Middle frontal gyrus (tissue), 1 donor: Measurements from ENCODE around the gene DNAJA1.

Experiments used
- DNase-seq: peaks from one replicate; pipeline ENCODE4 v3.0.0-alpha.2; 2015; ENCODE audit warnings: low spot score; ENCODE audit errors: extremely low spot score

The DNAJA1 gene

GRCh38 chr9:33025572-33026342 is 684 bp downstream of the DNAJA1 start:
- DNase-seq: no peak

- DNase-seq: no peak
Observed at GRCh38 chr9:33029231-33029786, 4.2 kb downstream of the DNAJA1 start.

DNA sequence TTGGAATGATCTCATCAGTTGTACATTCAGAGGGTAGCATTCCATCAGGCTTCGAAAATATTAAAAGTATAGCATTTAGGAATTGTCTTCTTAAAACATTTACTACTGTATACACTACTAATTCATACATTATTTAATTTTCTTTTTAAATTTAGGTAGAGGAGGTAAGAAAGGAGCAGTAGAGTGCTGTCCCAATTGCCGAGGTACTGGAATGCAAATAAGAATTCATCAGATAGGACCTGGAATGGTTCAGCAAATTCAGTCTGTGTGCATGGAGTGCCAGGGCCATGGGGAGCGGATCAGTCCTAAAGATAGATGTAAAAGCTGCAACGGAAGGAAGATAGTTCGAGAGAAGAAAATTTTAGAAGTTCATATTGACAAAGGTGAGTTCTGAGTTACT is 5.2 kb downstream of the DNAJA1 start:
- DNase-seq: no peak

- DNase-seq: no peak
Observed at GRCh38 chr9:33032292-33032691, 7.2 kb downstream of the DNAJA1 start.

- DNase-seq: no peak
Observed at GRCh38 chr9:33032865-33033264, 7.8 kb downstream of the DNAJA1 start.

GRCh38 chr9:33040792-33041431 is 15.8 kb downstream of the DNAJA1 start:
- DNase-seq: no peak

DNA sequence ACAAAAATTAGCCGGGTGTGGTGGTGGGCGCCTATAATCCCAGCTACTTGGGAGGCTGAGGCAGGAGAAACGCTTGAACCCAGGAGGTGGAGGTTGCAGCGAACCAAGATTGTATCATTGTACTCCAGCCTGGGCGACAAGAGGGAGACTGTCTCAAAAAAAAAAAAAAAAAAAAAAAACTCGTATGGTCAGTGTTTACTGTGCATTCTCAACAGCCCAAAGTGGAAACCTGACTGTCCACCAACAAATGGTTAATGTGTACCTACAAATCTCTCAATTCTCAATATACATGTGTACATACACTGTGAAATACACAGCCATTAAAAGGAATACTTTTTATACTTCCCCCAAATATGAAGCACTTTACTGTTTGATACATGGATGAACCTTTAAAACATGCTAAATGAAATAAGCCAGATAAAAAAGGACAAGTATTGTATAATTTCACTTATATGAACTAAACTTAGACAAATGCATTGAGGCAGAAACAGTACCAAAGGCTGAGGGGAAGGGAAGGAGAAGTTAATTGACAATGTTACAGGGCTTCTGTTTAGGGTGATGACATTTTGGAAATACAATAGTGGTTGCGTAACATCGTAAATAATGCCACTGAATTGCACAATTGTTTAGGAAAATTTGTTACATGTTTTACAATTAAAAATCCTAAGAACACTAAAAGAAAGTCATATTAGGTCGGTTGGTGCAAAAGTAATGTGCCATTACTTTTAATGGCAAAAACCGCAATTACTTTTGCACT is 16.5 kb downstream of the DNAJA1 start:
- no peak for DNase-seq

DNA sequence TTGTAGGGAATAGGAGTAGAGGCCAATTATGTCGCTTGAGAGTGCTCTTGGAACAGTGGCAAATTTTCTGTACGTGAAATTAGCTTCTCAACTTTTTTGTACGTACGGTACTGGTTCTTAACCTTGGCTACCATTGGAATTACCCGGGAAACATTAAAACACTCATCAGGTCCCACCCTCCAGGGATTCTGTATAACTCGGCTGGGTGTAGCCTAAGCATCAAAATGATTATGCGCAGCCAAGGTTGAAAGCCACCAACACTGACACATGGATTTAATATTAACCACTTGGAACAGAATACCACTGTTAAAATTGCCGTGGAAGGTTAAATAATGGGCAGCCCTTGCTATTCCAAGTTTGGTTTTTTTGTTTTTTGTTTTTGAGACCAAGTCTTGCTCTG is 17.4 kb downstream of the DNAJA1 start:
- DNase-seq: no peak

GRCh38 chr9:33043671-33044070 is 18.6 kb downstream of the DNAJA1 start:
- DNase-seq: no peak

- peak; percentile 68 for DNase-seq
Observed at GRCh38 chr9:33044162-33044673, 19.1 kb downstream of the DNAJA1 start.

GRCh38 chr9:33044677-33045282 is 19.7 kb downstream of the DNAJA1 start:
- no peak for DNase-seq

DNA sequence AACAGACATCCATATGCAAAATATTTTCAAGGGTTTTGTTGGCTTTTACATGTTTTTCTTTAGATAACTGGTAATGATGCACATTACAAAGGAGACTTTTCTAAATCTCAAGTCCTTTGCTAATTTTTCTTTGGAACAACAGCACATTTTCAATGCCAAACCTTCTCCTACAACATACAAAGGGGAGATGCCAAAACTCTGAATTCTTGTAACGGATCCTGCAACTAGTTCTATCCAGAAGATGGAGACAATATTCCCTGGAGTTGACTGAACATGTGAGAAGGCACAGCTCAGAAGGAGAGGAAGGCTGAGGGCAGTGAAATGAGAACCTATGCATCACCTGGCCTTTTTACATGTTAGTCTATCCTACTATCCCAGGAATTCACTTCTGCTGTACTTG is 21.0 kb downstream of the DNAJA1 start:
- no peak for DNase-seq

- no peak for DNase-seq
Observed at GRCh38 chr9:33048054-33048465, 23.0 kb downstream of the DNAJA1 start.

DNA sequence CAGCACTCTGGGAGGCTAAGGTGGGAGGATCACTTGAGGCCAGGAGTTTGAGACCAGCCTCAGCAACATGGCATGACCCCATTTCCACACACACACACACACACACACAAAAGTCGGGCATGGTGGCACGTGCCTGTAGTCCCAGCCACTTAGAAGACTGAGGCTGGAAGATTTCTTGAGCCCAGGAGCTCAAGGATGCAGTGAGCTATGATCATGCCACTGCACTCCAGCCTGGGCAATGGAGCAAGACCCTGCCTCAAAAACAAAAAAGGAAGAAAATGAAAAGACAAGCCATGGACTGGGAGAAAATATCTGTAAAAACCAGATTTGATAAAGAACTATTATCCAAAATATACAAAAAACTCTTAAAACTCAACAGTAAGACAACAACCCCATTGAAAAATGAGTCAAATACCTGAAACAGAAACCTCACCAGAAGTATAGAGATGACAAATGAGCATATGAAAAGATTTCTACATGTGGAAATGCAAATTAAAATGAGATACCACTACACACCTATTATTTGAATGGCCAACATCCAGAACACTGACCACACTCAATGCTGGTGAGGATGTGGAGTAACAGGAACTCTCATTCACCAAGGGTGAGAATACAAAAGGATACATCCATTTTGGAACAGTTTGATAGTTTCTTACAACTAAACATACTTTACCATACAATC is 24.7 kb downstream of the DNAJA1 start:
- no peak for DNase-seq

DNA sequence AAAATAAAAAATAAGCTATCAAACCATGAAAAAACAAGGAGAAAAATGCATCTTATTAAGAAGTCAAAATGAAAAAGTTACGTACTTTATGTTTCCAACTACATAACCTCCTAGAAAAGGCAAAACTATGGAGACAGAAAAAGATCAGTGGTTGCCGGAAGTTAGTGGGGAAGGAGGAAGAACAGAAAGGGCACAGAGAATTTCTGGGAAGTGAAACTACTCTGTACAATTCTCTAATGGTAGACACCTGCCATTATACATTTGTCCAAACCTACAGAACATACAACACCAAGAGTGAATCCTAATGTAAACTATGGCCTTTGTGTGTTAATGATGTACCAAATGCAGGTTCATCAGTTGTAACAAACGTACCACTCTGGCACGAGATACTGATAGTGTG is 26.1 kb downstream of the DNAJA1 start:
- no peak for DNase-seq

DNA sequence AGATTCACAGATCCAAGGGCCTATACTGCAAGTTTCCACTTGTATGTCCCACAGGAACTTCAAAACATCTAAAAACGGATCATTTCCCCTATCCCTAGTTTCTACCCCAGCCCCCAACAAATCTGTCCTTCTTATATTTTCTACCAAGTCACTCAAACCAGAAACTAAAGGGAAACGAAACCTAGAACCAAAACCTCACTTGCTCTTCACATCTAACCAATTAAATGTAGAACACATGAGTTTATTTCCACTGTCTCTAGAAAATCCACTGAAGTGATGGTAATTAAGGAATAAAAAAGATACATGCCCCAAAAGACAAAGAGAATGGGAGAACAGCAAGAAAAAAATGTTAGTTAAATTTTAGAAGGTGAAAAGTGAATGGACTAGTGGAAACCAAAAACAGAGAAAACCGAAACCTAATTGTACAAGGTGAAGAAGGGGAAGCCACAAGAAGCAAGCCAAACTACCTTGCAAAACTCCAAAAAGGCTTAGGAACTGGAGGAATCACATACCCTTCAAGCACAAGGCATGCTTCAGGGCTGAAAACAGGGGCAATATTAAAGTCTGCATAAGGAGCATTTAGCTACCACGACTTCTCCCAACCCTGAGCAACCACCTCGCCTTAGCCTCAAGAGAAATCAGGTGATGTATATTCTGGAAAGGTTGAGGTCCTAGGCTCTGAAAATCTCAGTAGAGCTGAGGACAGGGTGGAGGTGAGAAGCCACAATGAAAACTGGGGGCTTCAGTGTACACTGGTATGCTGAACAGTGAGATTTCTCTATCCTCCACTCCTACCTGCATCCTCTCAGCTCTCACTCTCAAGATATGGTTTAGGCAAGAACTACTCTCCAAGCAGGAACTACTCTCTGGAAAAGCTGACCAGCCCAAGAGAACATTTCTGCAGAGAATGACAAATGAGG is 40.3 kb downstream of the DNAJA1 start:
- DNase-seq: no peak

GRCh38 chr9:33068991-33069390 is 43.9 kb downstream of the DNAJA1 start:
- no peak for DNase-seq

DNA sequence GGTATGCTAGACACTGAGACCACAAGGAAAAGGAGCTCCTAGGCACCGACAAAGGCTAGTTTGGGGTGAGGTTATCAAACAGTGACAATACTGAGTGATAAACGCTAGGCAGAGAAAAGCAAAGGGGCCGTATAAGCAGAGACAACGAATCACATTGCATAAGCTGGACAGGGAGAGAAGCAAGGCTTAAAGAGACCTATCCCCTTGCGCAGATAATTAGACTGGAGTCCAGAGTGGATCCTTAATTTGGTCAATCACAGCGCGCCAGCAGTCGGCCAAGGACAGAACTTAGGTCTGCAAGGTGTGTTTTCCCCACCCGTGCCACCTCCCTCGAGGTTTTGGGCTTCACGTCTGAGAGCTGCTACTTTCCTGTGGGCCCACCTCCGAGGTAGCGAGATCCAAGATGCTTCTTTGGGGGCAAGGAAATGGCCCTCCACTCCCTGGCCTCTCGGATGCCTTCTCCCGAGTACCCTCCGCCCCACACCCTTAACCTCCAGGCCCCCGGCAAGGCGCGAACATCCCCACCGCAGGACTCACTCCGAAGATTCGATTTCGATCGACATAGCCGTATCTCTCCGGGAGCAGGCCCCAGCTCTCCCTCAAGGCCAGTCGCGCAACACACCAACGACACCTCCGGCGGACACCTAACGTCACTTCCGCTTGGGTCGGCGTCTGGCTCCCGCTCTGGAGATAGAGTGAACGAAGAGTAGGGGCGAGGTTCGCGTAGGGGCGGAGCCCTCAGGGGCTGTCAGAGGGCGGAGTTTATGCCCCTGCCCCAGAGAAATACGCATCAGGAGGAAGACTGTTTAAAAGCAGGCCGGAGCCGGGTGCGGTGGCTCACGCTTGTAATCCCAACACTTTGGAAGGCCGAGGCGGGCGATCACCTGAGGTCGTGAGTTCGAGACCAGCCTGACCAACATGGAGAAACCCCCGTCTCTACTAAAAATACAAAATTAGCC is 51.3 kb downstream of the DNAJA1 start, which contains the start of gene SMU1:
TSS of gene SMU1 (minus strand) at position 629 of the 959 bp plus-strand sequence. CDS start at position 563, 66 bp downstream.
- peak; percentile 96 for DNase-seq
